ENCODE data around the gene MELK. TPM values are rescaled to one million over a fixed set of nuclear protein-coding genes. Genes with fewer than 3 reads are reported as not detected.

Gene MELK
- polyA plus RNA-seq, 4 donors, result 19.4 to 24.7 (median 21.7) TPM

Other genes starting within 250 kb of the MELK start
- gene RNF38, start 172.6 kb upstream of the MELK start, polyA plus RNA-seq (ENCODE audit: insufficient read length in 4 of 4), result 10 to 100 TPM; 42.1 to 55.9 (median 48.1) TPM

All from left renal pelvis (tissue), 4 donors.